Chondrocyte (in vitro differentiated cells): ENCODE data around the gene PODN. TPM values are rescaled to one million over a fixed set of nuclear protein-coding genes. Genes with fewer than 3 reads are reported as not detected.

Experiments
- DNase-seq: peaks from one replicate; pipeline ENCODE4 v3.0.0; 2021; ENCODE audit warnings: mixed read lengths, low spot score
- H3K27ac Mint-ChIP-seq: one replicate; pipeline ENCODE4 v1.8.0; 2021; ENCODE audit warnings: mild to moderate bottlenecking, moderate library complexity, mixed read lengths; ENCODE audit not compliant: unreplicated experiment
- H3K27me3 Mint-ChIP-seq: 2 replicates; pipeline ENCODE4 v1.8.0; 2021; ENCODE audit warnings: low read depth, mixed read lengths
- H3K36me3 Mint-ChIP-seq: 2 replicates; pipeline ENCODE4 v1.8.0; 2021; ENCODE audit warnings: low read depth, mixed read lengths
- H3K4me1 Mint-ChIP-seq: 2 replicates; pipeline ENCODE4 v1.8.0; 2021; ENCODE audit warnings: low read depth, mild to moderate bottlenecking, mixed read lengths
- H3K4me3 Mint-ChIP-seq: one replicate; pipeline ENCODE4 v1.8.0; 2021; ENCODE audit warnings: mild to moderate bottlenecking, moderate library complexity, mixed read lengths; ENCODE audit not compliant: unreplicated experiment
- H3K9me3 Mint-ChIP-seq: 2 replicates; pipeline ENCODE4 v1.8.0; 2021; ENCODE audit warnings: low read depth, mixed read lengths
- total RNA-seq: library from RNA; stranded (reverse); gene quantifications from 3 replicates; pipeline ENCODE4 v1.2.1, GENCODE V29; 2021
- TF ChIP-seq, protein P1 (sequence below): fragments of 200-600 bp; sonication (generic); IDR thresholded peaks from 2 replicates; pipeline ENCODE4 v1.5.0; 2021; ENCODE audit warnings: antibody characterized with exemption, mild to moderate bottlenecking, moderate library complexity

Gene PODN
- total RNA-seq, 1 donor from 2014 or later, result 9.2 TPM

DNA sequence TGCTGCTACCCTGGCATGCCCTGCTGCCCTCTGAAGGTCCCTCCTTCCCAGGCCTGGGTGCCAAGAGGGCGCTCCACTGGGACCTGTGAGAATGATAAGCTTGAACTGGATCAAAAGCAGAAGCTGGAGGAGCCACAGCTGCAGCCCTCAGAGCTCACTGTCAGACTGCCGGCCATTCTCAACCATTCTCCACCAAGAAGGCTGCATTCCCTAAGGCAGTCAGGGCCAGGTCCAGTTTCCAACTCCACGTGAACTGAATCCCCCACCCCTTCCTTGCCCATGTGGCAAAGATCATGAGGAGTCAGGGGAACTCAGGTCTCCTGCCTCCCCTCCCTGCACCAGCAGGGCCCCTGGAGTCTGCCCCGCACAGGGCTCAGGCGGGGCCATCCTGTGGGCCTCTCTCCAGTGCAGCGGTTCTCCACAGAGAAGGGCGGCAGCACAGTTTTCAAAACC, 61.0 kb downstream of the PODN start:
- H3K4me1 Mint-ChIP-seq, result peaks cover 42% of the 10 kb centered on the region
- DNase-seq, result no peak
- no peaks in the 10 kb centered on the region for H3K9me3 Mint-ChIP-seq

DNA sequence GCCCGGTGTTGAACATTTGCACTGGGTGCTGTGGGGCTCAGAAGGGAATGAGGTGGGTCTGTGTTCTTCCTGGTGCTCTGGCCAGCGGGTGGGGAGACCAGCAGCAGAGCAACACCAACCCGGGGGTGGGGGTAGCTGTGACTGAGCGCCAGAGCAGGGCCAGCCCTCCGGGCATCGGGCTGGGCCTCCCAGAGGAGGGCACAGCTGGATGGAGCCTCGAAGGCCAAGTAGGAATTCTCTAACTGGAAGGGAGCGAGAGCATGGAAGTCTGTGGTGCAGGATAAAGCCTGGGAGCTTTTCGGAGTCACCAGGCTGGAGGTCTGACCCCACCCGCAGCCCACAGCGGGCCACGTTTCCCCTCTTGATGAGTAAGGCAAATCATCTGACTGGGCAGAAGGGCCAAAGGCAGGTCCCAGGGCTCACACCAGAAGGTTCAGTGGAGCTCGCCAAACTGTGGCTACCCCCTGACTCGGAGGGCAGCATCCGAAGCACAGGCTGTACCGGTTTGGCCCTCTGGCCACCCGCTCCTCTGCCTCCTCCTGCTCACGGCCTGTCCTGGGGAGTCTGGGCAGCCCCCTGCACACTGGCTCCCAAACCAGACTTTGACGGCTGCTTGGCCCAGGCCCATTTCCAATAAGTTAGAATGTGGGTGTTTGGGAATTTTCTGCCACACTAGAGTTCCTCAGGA, 61.6 kb downstream of the PODN start:
- Mint-ChIP-seq H3K4me1 (peaks cover 42% of the 10 kb centered on the region), H3K4me3 (no peak overlapping the region), H3K36me3 (peaks cover 2% of the 10 kb centered on the region), H3K27me3 (no peaks in the 10 kb centered on the region), H3K27ac (no peak overlapping the region), H3K9me3 (no peaks in the 10 kb centered on the region)
- DNase-seq, result no peak
- TF ChIP-seq, protein P1, sequence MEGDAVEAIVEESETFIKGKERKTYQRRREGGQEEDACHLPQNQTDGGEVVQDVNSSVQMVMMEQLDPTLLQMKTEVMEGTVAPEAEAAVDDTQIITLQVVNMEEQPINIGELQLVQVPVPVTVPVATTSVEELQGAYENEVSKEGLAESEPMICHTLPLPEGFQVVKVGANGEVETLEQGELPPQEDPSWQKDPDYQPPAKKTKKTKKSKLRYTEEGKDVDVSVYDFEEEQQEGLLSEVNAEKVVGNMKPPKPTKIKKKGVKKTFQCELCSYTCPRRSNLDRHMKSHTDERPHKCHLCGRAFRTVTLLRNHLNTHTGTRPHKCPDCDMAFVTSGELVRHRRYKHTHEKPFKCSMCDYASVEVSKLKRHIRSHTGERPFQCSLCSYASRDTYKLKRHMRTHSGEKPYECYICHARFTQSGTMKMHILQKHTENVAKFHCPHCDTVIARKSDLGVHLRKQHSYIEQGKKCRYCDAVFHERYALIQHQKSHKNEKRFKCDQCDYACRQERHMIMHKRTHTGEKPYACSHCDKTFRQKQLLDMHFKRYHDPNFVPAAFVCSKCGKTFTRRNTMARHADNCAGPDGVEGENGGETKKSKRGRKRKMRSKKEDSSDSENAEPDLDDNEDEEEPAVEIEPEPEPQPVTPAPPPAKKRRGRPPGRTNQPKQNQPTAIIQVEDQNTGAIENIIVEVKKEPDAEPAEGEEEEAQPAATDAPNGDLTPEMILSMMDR, result no peak

More for the DNA sequence above, 61.0 kb downstream of the PODN start:
- TF ChIP-seq, protein P1, result no peak
- no peak overlapping the region for H3K4me3 Mint-ChIP-seq
- H3K27ac Mint-ChIP-seq, result no peak overlapping the region
- no peaks in the 10 kb centered on the region for H3K27me3 Mint-ChIP-seq
- H3K36me3 Mint-ChIP-seq, result peaks cover 2% of the 10 kb centered on the region

DNA sequence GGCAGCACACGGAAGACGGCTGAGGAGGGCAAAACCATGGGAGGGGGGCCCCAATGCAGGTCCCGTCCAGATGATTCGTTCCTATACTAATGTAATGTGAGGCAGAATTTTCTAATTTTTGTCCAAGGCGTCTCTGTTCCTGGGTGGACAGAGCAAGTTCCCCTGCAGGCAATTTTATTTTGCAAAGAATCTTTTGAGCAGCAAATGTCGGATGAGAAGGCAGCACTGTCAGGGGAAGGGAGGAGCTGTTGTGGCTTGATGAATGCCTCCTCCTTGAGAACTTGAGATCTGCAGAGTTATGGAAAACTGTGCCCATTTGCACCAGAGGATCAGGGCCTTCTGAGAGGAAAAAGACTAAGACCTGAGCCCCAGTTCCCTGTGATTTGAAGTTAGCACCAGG, 63.1 kb downstream of the PODN start:
- Mint-ChIP-seq H3K27me3 (no peaks in the 10 kb centered on the region), H3K4me3 (no peak overlapping the region), H3K27ac (peak overlapping the region; percentile 68)

DNA sequence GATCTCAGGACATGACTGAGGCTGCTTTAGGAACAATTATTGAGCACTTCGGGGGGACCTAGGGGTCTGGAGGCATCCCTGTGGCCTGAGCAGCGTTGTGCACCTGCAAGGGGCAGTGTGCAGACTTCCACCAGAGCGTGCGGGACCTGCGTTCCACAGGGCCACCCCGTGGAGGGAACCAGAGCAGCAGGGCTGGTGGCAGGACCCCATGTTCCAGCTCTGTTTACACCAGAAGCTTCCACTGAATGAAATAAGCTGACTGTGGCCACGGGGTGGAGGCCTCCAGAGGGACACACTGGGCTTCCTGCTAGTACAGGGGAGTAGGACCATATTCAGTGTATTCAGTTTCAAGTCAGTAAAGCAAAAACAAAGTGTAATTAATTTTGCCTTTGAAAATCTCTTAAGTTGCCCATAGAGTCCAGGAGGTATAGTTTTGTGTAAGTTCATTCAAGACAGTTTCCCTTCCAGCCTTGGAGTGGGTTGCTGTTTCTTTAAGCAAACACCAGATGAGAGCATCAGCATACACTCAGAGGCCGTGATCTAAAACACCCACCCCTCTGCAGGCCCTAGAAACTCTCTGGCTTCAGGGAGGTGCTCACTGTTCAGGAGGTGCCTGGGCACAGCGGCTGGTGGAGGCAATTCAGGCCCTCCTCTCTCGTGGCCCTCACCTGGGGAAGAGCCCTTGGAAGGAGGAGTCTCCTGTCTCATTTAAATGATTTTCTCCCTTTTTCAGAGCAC, 63.8 kb downstream of the PODN start:
- Mint-ChIP-seq H3K4me1 (peaks cover 42% of the 10 kb centered on the region), H3K27me3 (no peaks in the 10 kb centered on the region), H3K36me3 (peaks cover 2% of the 10 kb centered on the region), H3K4me3 (no peak overlapping the region), H3K27ac (no peak overlapping the region), H3K9me3 (no peaks in the 10 kb centered on the region)
- TF ChIP-seq, protein P1, result no peak
- peak; percentile 71 for DNase-seq

More for the DNA sequence above, 63.1 kb downstream of the PODN start:
- H3K36me3 Mint-ChIP-seq, result peaks cover 2% of the 10 kb centered on the region
- H3K9me3 Mint-ChIP-seq, result no peaks in the 10 kb centered on the region
- DNase-seq, result peak; percentile 9
- peaks cover 42% of the 10 kb centered on the region for H3K4me1 Mint-ChIP-seq
- TF ChIP-seq, protein P1, result no peak

DNA sequence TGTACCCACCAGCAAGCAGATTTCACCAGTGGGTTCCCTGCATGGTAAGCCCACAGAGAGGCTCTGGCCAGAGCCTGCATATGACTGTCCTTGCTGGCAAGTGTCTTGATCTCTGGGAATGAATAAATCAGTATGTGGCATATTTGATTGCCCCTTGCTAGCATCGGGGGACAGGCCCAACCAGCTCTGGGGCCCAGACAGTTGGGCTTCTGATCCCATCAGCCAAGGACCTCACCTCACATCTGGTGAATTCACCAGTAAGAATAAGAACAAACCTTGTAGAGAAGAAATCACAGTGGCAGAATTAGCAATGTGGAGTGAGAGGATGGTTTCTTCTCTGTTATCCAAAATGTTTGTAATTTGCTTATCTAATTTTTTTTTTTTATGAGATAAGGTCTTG, 64.5 kb downstream of the PODN start:
- no peak for DNase-seq
- Mint-ChIP-seq H3K4me1 (peaks cover 37% of the 10 kb centered on the region), H3K4me3 (no peak overlapping the region)

More for the DNA sequence above, 64.5 kb downstream of the PODN start:
- peaks cover 2% of the 10 kb centered on the region for H3K36me3 Mint-ChIP-seq
- no peaks in the 10 kb centered on the region for H3K27me3 Mint-ChIP-seq
- TF ChIP-seq, protein P1, result no peak
- H3K9me3 Mint-ChIP-seq, result no peaks in the 10 kb centered on the region
- H3K27ac Mint-ChIP-seq, result no peak overlapping the region
